ENCODE measurements around the gene ZXDC.

Gene ZXDC

DNA sequence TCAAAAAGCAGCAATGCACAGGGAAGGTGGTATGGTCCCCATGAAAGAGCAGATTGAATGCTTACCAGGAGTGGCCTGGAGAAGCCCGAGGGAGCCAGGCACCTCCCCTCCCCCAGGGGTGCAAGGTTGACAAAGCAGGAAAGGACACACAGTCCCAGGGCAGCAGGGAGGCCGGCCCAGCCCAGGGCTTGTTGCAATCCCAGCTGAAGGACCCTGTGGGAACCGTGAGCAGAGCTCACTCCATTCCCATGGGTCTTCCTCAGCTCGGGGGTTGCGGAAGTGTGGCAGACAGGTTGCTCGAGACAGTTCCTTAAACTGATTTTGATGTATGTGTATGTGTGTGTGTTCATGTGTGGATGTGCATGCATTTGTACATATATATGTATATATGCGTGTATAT lies 26.0 kb upstream of the ZXDC start:
- Mint-ChIP-seq H3K27me3 (ENCODE audit: low read depth) (no peaks in the 10 kb centered on the region), H3K27ac (no peak overlapping the region), H3K4me3 (no peak overlapping the region), H3K9me3 (no peaks in the 10 kb centered on the region), H3K36me3 (ENCODE audit: low read depth) (no peaks in the 10 kb centered on the region), H3K4me1 (ENCODE audit: low read depth) (peaks cover 4% of the 10 kb centered on the region)
- DNase-seq (ENCODE audit: low spot score) = no peak

DNA sequence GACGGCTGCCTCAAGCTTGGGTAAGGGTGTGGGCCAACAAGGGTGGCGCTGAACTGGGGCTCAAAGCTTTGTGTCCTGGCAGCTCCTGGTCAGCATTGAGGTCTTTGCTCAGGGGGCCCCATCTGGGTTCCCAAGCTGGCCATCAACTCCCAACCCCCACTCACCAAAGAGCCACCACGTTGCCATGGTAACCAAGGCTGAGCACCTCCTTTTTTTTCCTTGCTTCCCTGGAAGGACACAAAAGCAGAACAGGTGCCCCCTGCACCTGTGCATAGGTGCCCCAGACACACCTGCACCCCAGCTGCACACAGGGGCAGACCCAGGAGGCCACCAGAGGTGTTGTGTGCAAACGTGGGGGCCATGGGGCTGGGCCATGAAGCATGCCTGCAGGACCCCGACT lies 25.4 kb upstream of the ZXDC start:
- Mint-ChIP-seq H3K9me3 (no peaks in the 10 kb centered on the region), H3K4me1 (ENCODE audit: low read depth) (peaks cover 4% of the 10 kb centered on the region), H3K4me3 (no peak overlapping the region), H3K27ac (no peak overlapping the region), H3K27me3 (ENCODE audit: low read depth) (no peaks in the 10 kb centered on the region), H3K36me3 (ENCODE audit: low read depth) (no peaks in the 10 kb centered on the region)
- DNase-seq (ENCODE audit: low spot score) = no peak

DNA sequence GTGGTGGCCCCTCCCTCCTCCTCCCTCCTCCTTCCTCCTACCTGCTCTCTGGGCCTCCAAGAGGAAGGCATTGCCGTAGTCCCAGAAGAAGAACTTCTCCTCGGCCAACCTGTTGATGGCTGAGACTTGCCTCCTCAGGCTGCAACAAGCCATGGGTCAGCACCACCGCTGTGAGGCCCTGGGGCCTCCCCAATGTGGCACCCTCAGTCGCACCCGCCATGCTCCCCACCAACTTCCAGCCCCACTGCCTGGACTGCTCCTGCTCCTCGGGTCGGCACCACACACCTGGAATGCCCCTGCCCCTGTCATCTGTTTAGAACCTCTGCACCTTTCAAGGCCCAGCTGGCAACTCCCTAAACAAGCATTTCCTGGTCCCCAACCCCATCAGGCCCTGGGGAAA lies 24.3 kb upstream of the ZXDC start:
- H3K4me1 Mint-ChIP-seq (ENCODE audit: low read depth) = peaks cover 4% of the 10 kb centered on the region
- no peaks in the 10 kb centered on the region for H3K27me3 Mint-ChIP-seq (ENCODE audit: low read depth)
- no peak overlapping the region for H3K4me3 Mint-ChIP-seq
- H3K9me3 Mint-ChIP-seq = no peaks in the 10 kb centered on the region
- no peaks in the 10 kb centered on the region for H3K36me3 Mint-ChIP-seq (ENCODE audit: low read depth)
- H3K27ac Mint-ChIP-seq = no peak overlapping the region
- DNase-seq (ENCODE audit: low spot score) = no peak

DNA sequence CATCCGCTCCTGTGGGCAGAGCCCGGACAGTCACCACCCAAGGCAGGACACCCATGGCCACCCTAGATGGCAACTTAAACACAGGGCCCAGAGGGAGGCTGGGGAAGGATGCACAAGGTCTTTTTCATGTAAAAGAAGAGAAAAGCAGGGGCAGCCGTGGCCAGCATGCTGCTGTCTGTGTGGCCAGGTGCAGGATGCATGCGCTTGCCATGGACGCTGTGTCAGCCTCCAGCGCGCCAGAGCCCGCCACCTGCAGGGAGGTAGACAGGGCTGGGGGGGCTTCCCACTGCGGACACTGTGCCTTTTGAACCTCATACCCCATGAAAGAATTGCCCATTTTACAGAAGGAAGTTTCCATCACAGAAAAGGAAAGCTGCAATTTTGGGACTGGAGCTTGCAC lies 23.7 kb upstream of the ZXDC start:
- H3K9me3 Mint-ChIP-seq = no peaks in the 10 kb centered on the region
- no peak overlapping the region for H3K4me3 Mint-ChIP-seq
- no peak for DNase-seq (ENCODE audit: low spot score)
- peaks cover 4% of the 10 kb centered on the region for H3K4me1 Mint-ChIP-seq (ENCODE audit: low read depth)
- H3K27me3 Mint-ChIP-seq (ENCODE audit: low read depth) = no peaks in the 10 kb centered on the region
- no peak overlapping the region for H3K27ac Mint-ChIP-seq
- no peaks in the 10 kb centered on the region for H3K36me3 Mint-ChIP-seq (ENCODE audit: low read depth)

DNA sequence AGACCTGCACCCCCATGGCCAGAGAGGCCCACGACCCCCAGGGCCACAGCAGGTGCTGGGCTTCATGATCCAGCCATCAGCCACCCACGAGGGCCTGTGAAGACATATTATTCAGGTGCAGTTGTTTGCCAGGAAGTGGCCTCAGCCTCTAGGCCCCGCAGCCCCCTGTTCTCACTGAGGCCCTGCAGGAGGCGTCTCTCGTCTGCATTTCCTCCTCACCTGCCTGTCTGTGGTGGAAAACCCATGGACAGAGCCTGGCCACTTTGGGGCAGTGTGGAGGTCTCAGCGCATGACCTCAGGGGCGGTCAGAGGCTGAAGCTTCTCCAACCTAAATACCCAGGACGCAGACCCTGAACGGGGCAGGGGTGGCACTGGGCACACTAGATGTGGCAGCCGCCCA lies 23.2 kb upstream of the ZXDC start:
- no peak overlapping the region for H3K4me3 Mint-ChIP-seq
- H3K9me3 Mint-ChIP-seq = no peaks in the 10 kb centered on the region
- no peak overlapping the region for H3K27ac Mint-ChIP-seq
- DNase-seq (ENCODE audit: low spot score) = no peak
- H3K27me3 Mint-ChIP-seq (ENCODE audit: low read depth) = no peaks in the 10 kb centered on the region
- no peaks in the 10 kb centered on the region for H3K36me3 Mint-ChIP-seq (ENCODE audit: low read depth)
- H3K4me1 Mint-ChIP-seq (ENCODE audit: low read depth) = peaks cover 4% of the 10 kb centered on the region

DNA sequence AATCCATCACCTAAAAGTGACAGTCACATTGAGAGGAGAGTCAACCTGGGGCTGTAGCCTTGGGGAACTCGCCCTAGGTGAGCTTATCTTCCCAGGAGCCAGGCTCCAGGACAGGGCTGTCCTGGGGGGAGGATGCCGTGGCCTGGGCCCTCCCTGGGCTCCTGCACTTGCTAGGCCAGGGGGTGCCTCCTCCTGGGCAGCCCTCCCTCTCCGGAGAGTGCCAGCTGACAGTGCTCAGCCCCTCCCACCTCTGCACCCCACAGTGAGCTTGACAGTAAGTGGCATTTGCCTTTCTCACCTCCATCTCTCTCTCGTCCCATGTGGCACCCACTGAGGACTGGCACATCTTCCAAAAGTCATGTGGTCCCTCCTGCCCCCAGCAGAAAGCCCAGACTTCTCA lies 22.8 kb upstream of the ZXDC start:
- Mint-ChIP-seq H3K36me3 (ENCODE audit: low read depth) (no peaks in the 10 kb centered on the region), H3K9me3 (no peaks in the 10 kb centered on the region), H3K27ac (no peak overlapping the region), H3K4me1 (ENCODE audit: low read depth) (peaks cover 4% of the 10 kb centered on the region), H3K4me3 (no peak overlapping the region), H3K27me3 (ENCODE audit: low read depth) (no peaks in the 10 kb centered on the region)
- DNase-seq (ENCODE audit: low spot score) = no peak

DNA sequence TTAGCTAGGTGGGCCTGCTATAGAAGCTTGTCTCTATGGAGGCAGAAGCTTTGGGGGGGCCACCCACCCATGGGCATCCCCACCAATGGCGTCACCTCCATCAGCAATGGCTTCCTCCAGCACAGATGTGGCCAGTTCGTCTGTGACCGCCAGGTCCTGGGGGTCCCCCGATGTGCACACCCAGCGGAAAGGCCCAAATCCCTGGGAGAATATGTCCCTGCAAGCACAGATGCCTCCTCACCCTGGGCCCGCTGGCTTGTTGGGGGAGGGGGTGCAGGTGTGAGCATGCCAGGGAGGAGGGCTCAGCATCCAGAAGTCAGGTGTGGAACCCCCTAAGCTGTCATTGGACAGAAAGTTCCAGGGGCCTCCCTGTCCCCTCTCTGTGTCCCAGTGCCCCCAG lies 22.3 kb upstream of the ZXDC start:
- H3K27me3 Mint-ChIP-seq (ENCODE audit: low read depth) = no peaks in the 10 kb centered on the region
- no peaks in the 10 kb centered on the region for H3K9me3 Mint-ChIP-seq
- H3K36me3 Mint-ChIP-seq (ENCODE audit: low read depth) = no peaks in the 10 kb centered on the region
- H3K4me3 Mint-ChIP-seq = no peak overlapping the region
- H3K4me1 Mint-ChIP-seq (ENCODE audit: low read depth) = peaks cover 4% of the 10 kb centered on the region
- DNase-seq (ENCODE audit: low spot score) = no peak
- no peak overlapping the region for H3K27ac Mint-ChIP-seq

DNA sequence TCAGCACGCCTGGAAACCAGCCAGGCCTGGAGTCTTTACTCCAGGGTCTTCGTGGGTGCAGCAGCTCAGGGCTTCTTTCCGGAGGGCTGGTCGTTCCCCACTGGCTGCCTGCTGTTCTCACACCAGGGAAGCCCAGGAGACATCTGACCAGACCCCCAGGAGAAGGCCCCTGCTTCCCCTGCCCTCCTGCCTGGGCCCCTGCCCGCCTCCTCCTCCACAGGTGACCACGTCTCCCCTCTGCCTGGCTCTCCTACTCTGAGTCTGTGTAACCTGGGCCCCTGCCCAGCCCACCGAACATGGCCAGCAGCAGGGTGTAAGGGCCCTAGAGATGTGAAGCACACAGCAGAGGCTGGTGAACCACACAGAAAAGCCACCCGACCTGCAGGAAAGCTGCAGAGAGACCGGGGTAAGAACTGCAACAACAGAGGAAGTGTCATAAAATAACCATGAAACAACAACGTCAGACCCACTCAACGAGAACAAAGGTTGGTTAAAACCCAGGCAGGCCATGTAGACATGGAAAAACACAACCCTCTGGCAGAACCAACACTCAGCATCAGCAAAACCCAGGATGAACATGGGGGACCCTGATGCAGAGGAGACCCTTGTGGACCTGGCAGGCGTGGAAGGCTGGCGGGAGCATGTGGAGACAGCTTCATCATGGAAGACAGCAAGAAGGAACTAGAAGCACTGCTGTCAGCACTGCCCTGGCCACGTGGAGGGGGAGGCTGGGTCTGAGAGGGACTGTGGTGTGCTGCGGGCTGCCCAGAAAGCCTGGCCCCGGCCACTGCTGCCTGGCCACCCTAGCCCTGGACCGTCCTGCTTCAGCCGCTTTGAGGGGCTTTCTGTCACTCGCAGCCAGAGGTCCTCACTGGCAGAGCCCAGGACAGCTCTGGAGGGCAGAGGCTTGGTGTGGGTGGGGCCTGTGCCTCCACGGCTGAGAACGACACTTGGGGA lies 21.5 kb upstream of the ZXDC start:
- H3K36me3 Mint-ChIP-seq (ENCODE audit: low read depth) = no peaks in the 10 kb centered on the region
- peaks cover 4% of the 10 kb centered on the region for H3K4me1 Mint-ChIP-seq (ENCODE audit: low read depth)
- H3K27me3 Mint-ChIP-seq (ENCODE audit: low read depth) = no peaks in the 10 kb centered on the region
- DNase-seq (ENCODE audit: low spot score) = no peak
- no peaks in the 10 kb centered on the region for H3K9me3 Mint-ChIP-seq
- no peak overlapping the region for H3K4me3 Mint-ChIP-seq
- peak overlapping the region; percentile 85 for H3K27ac Mint-ChIP-seq

DNA sequence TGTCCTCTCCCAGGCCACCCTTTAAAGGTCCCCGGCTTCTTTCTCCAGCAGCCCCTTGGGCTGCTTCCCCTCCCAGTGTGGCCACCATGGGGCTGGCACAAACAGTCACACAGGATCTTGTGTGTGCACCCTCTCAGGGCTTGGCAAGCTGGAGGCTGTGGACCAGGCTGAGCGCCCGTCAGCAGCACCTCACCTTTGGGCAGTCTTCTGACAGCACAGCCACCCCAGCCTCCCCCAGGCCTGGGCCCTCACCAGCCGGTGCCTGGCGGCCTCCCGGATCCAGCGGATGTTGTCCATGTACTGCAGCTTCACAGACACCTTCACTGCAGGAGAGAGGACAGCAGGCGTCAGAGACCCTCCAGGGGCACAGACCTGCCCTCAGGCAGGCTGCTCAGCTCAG lies 20.1 kb upstream of the ZXDC start:
- no peaks in the 10 kb centered on the region for H3K27me3 Mint-ChIP-seq (ENCODE audit: low read depth)
- DNase-seq (ENCODE audit: low spot score) = no peak
- no peak overlapping the region for H3K4me3 Mint-ChIP-seq
- no peak overlapping the region for H3K27ac Mint-ChIP-seq
- H3K36me3 Mint-ChIP-seq (ENCODE audit: low read depth) = no peaks in the 10 kb centered on the region
- no peaks in the 10 kb centered on the region for H3K9me3 Mint-ChIP-seq
- H3K4me1 Mint-ChIP-seq (ENCODE audit: low read depth) = peaks cover 4% of the 10 kb centered on the region

DNA sequence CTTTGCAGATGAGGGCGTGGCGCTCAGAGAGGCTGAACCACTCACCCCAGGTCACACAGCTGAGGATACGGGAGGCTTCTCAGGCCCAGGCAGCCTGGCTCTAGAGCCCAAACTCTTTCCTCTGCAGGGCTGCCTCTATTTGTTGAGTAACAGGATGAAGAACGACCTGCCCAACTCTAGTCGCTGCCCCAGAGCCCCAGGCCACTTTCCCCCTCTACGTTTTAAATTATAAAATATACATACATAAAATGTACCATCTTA lies 19.2 kb upstream of the ZXDC start:
- DNase-seq (ENCODE audit: low spot score) = no peak
- Mint-ChIP-seq H3K4me3 (no peak overlapping the region), H3K4me1 (ENCODE audit: low read depth) (peaks cover 4% of the 10 kb centered on the region), H3K27me3 (ENCODE audit: low read depth) (no peaks in the 10 kb centered on the region), H3K27ac (no peak overlapping the region), H3K36me3 (ENCODE audit: low read depth) (no peaks in the 10 kb centered on the region), H3K9me3 (no peaks in the 10 kb centered on the region)

DNA sequence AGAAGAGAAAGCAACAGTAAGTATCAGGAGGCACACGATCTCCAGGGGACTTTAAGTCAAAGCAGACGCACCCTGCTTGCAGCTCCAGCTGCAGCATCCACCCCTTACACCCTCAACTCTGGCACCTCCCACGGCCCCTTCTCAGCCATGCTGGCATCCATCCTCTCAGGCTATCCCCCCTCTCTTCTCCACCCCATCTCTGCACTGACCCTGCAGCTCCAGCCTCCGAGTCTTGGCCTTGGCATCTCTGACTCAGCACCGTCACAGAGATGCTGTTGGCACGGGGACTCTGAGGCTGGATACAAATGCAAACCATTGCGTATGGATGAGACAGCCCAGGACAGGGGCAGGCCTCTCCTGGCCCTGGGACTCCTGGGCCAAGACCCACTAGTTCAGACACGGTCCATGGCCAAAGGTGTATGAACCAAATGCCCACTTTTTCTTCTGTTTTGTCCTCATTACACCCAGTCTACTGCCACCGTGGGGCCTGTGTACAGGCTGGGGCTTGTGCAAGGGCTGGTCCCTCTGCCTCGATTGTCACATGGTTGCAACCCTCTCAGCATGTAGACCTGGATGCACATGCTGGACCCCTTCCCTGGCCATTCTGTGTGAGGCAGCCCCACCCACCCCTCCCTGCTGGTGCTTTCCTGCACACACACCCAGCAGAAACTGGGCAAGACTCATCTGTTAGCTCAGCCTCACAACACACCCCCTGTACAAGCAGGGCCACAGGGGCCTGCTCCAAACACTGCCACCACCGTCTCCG lies 18.7 kb upstream of the ZXDC start:
- Mint-ChIP-seq H3K27ac (peak overlapping the region; percentile 55), H3K4me3 (no peak overlapping the region), H3K36me3 (ENCODE audit: low read depth) (no peaks in the 10 kb centered on the region), H3K4me1 (ENCODE audit: low read depth) (peaks cover 4% of the 10 kb centered on the region), H3K27me3 (ENCODE audit: low read depth) (no peaks in the 10 kb centered on the region), H3K9me3 (no peaks in the 10 kb centered on the region)
- no peak for DNase-seq (ENCODE audit: low spot score)

DNA sequence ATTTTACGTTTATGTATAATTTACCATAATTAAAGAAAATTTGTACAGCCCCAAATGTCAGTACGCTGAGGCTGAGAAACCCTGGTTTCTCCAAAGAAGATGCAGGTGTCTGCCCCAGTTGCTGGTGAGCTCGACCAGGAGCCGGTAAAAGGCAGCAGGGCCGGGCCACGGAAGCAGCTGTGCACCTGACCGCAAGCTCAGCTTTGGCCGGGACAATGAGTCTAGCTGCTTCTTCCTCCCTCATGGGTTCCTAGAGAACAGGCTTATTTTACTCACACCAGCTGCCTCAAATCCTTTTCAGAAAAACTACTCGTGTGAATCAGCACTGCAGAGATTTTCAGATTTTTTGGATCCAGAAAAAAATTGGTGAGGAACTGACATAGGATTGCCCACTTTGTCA lies 18.0 kb upstream of the ZXDC start:
- Mint-ChIP-seq H3K4me1 (ENCODE audit: low read depth) (peaks cover 4% of the 10 kb centered on the region), H3K9me3 (no peaks in the 10 kb centered on the region), H3K4me3 (no peak overlapping the region), H3K36me3 (ENCODE audit: low read depth) (no peaks in the 10 kb centered on the region), H3K27ac (no peak overlapping the region), H3K27me3 (ENCODE audit: low read depth) (no peaks in the 10 kb centered on the region)
- DNase-seq (ENCODE audit: low spot score) = no peak

DNA sequence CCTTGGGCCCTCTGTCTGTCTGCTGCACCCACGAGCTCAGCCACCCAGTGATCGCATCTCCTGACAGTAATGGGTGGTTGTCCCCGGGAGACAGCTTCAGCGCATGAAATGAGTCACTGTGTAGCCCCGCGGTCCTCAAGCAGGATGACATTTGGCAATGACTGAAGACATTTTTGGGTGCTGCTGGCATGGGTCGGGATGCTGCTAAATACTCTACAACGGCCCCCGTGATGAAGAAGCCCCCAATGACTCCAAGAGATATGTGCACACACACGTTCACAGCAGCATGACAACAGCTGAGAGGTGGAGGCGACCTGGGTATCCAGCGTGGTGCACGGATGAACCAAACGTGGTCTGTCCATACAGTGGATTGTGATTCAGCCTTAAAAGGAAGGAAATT lies 17.4 kb upstream of the ZXDC start:
- peaks cover 4% of the 10 kb centered on the region for H3K4me1 Mint-ChIP-seq (ENCODE audit: low read depth)
- no peaks in the 10 kb centered on the region for H3K27me3 Mint-ChIP-seq (ENCODE audit: low read depth)
- H3K27ac Mint-ChIP-seq = no peak overlapping the region
- no peak for DNase-seq (ENCODE audit: low spot score)
- H3K36me3 Mint-ChIP-seq (ENCODE audit: low read depth) = no peaks in the 10 kb centered on the region
- H3K4me3 Mint-ChIP-seq = no peak overlapping the region
- H3K9me3 Mint-ChIP-seq = no peaks in the 10 kb centered on the region

DNA sequence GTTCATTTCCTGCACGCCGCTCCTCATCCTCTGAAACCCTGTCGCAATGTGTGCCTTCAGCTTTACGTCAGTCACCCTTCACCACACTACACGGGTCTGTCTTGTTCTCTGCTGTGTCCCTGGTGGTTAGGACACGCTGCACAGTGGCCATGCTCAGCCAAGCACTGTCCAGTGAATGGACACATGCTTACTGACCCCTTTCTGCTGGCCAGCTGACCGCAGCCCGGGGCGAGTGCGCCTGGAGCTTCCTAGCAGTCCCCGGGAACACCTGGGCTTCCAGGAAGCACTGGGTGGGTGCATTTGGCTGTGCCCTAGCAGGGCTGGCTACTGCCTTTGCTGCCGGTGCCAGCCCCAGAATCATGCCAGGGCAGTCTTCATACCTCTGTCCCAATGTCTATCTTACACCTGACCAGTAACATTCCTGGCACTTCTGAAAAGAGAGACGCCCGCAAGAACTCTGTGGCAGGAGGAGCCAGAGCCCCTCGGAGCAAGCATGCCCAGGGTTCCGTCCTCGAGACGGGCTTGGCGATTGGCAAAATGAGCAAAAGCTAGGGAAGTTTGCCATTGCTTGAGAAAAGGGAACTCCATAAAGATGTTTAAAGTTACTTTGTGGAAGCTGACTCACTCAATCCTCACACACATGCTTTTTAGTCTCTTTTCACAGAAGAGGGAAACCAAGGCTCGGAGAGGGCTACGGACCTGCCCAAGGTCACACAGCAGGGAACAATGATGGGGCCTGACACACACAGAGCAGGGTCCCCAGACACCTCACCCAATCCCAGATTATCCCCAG lies 15.7 kb upstream of the ZXDC start:
- Mint-ChIP-seq H3K9me3 (no peaks in the 10 kb centered on the region), H3K4me3 (no peak overlapping the region)

More for the DNA sequence above, 15.7 kb upstream of the ZXDC start:
- peaks cover 13% of the 10 kb centered on the region for H3K4me1 Mint-ChIP-seq (ENCODE audit: low read depth)
- no peaks in the 10 kb centered on the region for H3K27me3 Mint-ChIP-seq (ENCODE audit: low read depth)
- no peak for DNase-seq (ENCODE audit: low spot score)
- H3K27ac Mint-ChIP-seq = no peak overlapping the region
- no peaks in the 10 kb centered on the region for H3K36me3 Mint-ChIP-seq (ENCODE audit: low read depth)

Data from T-helper 2 cell treated with Interferon-gamma antibody and Interleukin-4, amounts not matched to agents 5 μg/mL and 100 μg/mL, for 36 hours (primary cell).